ENCODE data around the gene TRIM69.

- TF ChIP-seq CTCF (IDR thresholded peaks at IDR 0.05) (peak in 1 of 6 experiments; percentile 5), POLR2A (IDR thresholded peaks at IDR 0.05) (peak; percentile 85 to 96 (median 92)), POLR2AphosphoS5 (IDR thresholded peaks at IDR 0.05) (peak; percentile 96 to 97), EP300 (IDR thresholded peaks at IDR 0.05) (peak; percentile 92 to 99 (median 96))
Observed at GRCh38 chr15:44728576-44729407, 7.5 kb upstream of the TRIM69 start.
